Measurements from ENCODE around the gene ESRRA.
A peak's percentile ranks its signal among the peaks of the same experiment; 100 is the strongest.

ESRRA gene

DNA sequence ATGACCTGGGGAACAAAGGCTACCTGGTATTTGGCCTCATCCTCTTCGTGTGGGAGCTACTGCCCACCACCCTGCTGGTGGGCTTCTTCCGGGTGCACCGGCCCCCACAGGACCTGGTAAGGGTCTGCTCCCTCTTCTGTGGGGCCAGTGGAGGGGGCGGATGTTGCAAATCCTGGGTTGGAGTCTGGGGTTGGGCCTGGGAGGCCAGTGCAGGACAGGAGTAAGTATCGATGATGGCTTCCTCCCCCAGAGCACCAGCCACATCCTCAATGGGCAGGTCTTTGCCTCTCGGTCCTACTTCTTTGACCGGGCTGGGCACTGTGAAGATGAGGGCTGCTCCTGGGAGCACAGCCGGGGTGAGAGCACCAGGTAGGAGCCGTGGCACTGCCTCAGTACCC is 17.0 kb upstream of the ESRRA start:
- H3K23ac ChIP-seq (ENCODE audit: low read length) = no peak overlapping the region
- no peak overlapping the region for H3K4ac ChIP-seq (ENCODE audit: low read depth, low read length)
- H3K36me3 ChIP-seq (ENCODE audit: control insufficient read depth in 1 of 2, insufficient read depth in 2 of 2, low read length in 2 of 2) = peaks cover 6 to 11% of the 10 kb centered on the region in 2 experiments
- H3K9me3 ChIP-seq (ENCODE audit: insufficient read depth, low read depth, low read length) = peaks cover 3% of the 10 kb centered on the region
- peaks cover 31% of the 10 kb centered on the region for H3K27me3 ChIP-seq (ENCODE audit: insufficient read depth, low read length)
- no peak overlapping the region for H4K91ac ChIP-seq (ENCODE audit: low read depth, low read length)
- no peak overlapping the region for H3K4me2 ChIP-seq (ENCODE audit: low read length)
- no peak overlapping the region for H2BK120ac ChIP-seq (ENCODE audit: insufficient read depth, low read length, poor library complexity)
- no peak overlapping the region for H2BK5ac ChIP-seq (ENCODE audit: low read depth, low read length, poor library complexity)
- H4K12ac ChIP-seq (ENCODE audit: low read depth, low read length) = no peak overlapping the region
- no peak overlapping the region for H4K8ac ChIP-seq (ENCODE audit: low read depth, low read length)
- no peak overlapping the region for H2AK5ac ChIP-seq (ENCODE audit: low read length)
- H3K18ac ChIP-seq (ENCODE audit: low read length) = no peak overlapping the region
- H3K27ac ChIP-seq (ENCODE audit: low read depth, low read length) = no peak overlapping the region
- H3K79me1 ChIP-seq (ENCODE audit: low read length) = peaks cover 14% of the 10 kb centered on the region
- H3K4me1 ChIP-seq (ENCODE audit: control insufficient read depth in 1 of 2, insufficient read depth in 2 of 2, low read length in 2 of 2) = peaks cover 16 to 22% of the 10 kb centered on the region in 2 experiments
- no peak overlapping the region for H2AFZ ChIP-seq (ENCODE audit: insufficient read depth, low read length, poor library complexity)
- no peak for DNase-seq
- no peak overlapping the region for H3K4me3 ChIP-seq (ENCODE audit: low read depth, low read length)
- WGBS (ENCODE audit: extremely low coverage, insufficient coverage, insufficient read length) = no CpG with 5 or more reads among the region's 9 CpGs
- no peak overlapping the region for H3K14ac ChIP-seq (ENCODE audit: low read length)
- H2BK12ac ChIP-seq (ENCODE audit: low read length) = no peak overlapping the region
- no peak overlapping the region for H3K9ac ChIP-seq (ENCODE audit: low read length)
- H3K79me2 ChIP-seq (ENCODE audit: control insufficient read depth, insufficient read depth, low read length, poor library complexity) = peaks cover 7% of the 10 kb centered on the region

DNA sequence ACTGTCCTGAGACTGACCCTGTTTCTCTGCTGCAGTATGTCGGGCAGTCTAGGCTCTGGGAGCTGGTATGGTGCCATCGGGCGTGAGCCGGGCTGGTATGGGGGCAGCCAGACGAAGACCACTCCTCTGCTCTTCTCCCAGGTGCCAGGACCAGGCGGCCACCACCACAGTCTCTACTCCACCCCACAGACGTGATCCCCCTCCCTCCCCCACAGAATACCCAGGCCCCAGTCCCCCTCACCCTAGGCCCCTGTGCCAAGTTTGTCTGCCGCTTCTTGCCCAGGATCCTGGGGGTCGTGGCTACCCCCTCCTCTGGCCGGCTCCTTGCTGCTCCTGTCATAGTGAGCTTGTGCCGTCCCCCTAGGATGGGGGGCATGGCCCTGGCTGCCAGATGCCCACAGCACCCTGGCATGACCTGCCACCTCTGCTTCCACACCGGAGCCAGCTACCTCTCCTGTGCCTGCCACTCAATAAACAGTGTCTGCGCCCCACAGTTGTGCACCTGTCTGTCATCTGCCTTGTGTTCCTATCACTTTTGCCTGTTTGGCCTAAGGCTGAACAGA is 16.2 kb upstream of the ESRRA start:
- Histone ChIP-seq H3K27ac (ENCODE audit: low read depth, low read length) (no peak overlapping the region), H3K79me2 (ENCODE audit: control insufficient read depth, insufficient read depth, low read length, poor library complexity) (peaks cover 6% of the 10 kb centered on the region), H3K9me3 (ENCODE audit: insufficient read depth, low read depth, low read length) (peaks cover 5% of the 10 kb centered on the region), H2AK5ac (ENCODE audit: low read length) (no peak overlapping the region), H3K4me3 (ENCODE audit: low read depth, low read length) (no peak overlapping the region), H4K8ac (ENCODE audit: low read depth, low read length) (no peak overlapping the region), H4K91ac (ENCODE audit: low read depth, low read length) (no peak overlapping the region), H2BK5ac (ENCODE audit: low read depth, low read length, poor library complexity) (no peak overlapping the region), H2BK120ac (ENCODE audit: insufficient read depth, low read length, poor library complexity) (no peak overlapping the region), H3K27me3 (ENCODE audit: insufficient read depth, low read length) (peaks cover 34% of the 10 kb centered on the region), H3K36me3 (ENCODE audit: control insufficient read depth in 1 of 2, insufficient read depth in 2 of 2, low read length in 2 of 2) (peaks cover 6 to 11% of the 10 kb centered on the region in 2 experiments), H3K4ac (ENCODE audit: low read depth, low read length) (no peak overlapping the region), H3K9ac (ENCODE audit: low read length) (no peak overlapping the region), H2BK12ac (ENCODE audit: low read length) (no peak overlapping the region), H3K18ac (ENCODE audit: low read length) (no peak overlapping the region), H2AFZ (ENCODE audit: insufficient read depth, low read length, poor library complexity) (no peak overlapping the region), H4K12ac (ENCODE audit: low read depth, low read length) (no peak overlapping the region), H3K4me1 (ENCODE audit: control insufficient read depth in 1 of 2, insufficient read depth in 2 of 2, low read length in 2 of 2) (peaks cover 12 to 16% of the 10 kb centered on the region in 2 experiments), H3K79me1 (ENCODE audit: low read length) (peaks cover 14% of the 10 kb centered on the region), H3K23ac (ENCODE audit: low read length) (no peak overlapping the region), H3K4me2 (ENCODE audit: low read length) (no peak overlapping the region), H3K14ac (ENCODE audit: low read length) (no peak overlapping the region)
- no peak for DNase-seq
- no CpG with 5 or more reads among the region's 13 CpGs for WGBS (ENCODE audit: extremely low coverage, insufficient coverage, insufficient read length)

DNA sequence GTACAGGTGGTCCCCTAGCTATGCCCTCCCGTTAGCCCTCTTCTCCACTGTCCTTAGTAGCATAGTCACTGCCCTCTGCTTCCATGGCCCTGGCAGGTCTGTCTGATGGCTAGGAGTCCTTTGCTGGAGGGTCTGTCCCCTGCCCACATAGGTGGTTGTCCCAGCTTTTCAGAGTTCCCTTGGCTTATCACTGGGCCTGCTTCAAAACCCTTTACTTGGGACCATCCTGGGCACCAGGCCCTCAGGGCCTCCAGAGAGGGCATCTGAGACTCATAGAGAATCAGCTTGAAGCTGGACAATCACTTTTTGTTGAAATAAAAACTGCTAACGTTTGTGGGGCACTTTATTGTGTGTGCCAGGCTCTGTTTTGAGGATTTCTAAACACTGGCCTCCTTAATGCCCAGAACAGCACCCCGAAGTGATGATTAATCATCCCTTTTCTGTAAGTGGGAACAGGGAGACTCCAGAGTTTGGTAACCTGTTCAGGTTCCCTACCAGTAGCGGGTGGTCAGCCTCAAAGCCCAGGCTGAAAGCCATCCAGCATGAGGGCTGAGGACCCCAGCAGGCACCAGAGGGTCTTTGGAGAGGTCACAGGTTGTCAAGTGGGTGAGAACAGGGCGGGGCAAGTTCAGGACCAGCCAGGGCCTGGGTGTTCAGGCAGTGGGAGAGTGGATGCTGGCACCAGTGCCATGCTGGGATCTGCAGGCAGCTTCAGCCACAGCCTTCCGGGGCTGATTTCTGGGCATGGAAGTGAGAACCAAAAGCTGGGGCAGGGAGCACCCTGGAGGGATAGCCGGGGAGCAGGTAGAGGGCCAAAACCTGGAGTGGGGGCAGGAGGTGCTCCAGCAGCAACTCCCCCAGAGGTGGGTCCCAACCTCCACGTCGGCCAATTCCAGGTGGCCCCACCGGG is 14.7 kb upstream of the ESRRA start:
- Histone ChIP-seq H3K4me2 (ENCODE audit: low read length) (no peak overlapping the region), H3K79me2 (ENCODE audit: control insufficient read depth, insufficient read depth, low read length, poor library complexity) (peaks cover 3% of the 10 kb centered on the region), H3K14ac (ENCODE audit: low read length) (no peak overlapping the region), H2BK5ac (ENCODE audit: low read depth, low read length, poor library complexity) (no peak overlapping the region), H3K27me3 (ENCODE audit: insufficient read depth, low read length) (peaks cover 44% of the 10 kb centered on the region), H3K4me1 (ENCODE audit: control insufficient read depth in 1 of 2, insufficient read depth in 2 of 2, low read length in 2 of 2) (peaks cover 10 to 14% of the 10 kb centered on the region in 2 experiments), H3K36me3 (ENCODE audit: control insufficient read depth in 1 of 2, insufficient read depth in 2 of 2, low read length in 2 of 2) (peaks cover 6 to 11% of the 10 kb centered on the region in 2 experiments), H2AK5ac (ENCODE audit: low read length) (no peak overlapping the region), H3K9me3 (ENCODE audit: insufficient read depth, low read depth, low read length) (peaks cover 5% of the 10 kb centered on the region), H3K4me3 (ENCODE audit: low read depth, low read length) (no peak overlapping the region), H2BK120ac (ENCODE audit: insufficient read depth, low read length, poor library complexity) (no peak overlapping the region), H3K9ac (ENCODE audit: low read length) (no peak overlapping the region), H4K12ac (ENCODE audit: low read depth, low read length) (no peak overlapping the region), H3K4ac (ENCODE audit: low read depth, low read length) (no peak overlapping the region), H4K91ac (ENCODE audit: low read depth, low read length) (no peak overlapping the region), H3K23ac (ENCODE audit: low read length) (no peak overlapping the region), H4K8ac (ENCODE audit: low read depth, low read length) (no peak overlapping the region), H2BK12ac (ENCODE audit: low read length) (no peak overlapping the region), H3K27ac (ENCODE audit: low read depth, low read length) (no peak overlapping the region), H3K18ac (ENCODE audit: low read length) (no peak overlapping the region), H3K79me1 (ENCODE audit: low read length) (peaks cover 3% of the 10 kb centered on the region), H2AFZ (ENCODE audit: insufficient read depth, low read length, poor library complexity) (no peak overlapping the region)
- WGBS (ENCODE audit: extremely low coverage, insufficient coverage, insufficient read length) = no CpG with 5 or more reads among the region's 10 CpGs
- DNase-seq = no peak

DNA sequence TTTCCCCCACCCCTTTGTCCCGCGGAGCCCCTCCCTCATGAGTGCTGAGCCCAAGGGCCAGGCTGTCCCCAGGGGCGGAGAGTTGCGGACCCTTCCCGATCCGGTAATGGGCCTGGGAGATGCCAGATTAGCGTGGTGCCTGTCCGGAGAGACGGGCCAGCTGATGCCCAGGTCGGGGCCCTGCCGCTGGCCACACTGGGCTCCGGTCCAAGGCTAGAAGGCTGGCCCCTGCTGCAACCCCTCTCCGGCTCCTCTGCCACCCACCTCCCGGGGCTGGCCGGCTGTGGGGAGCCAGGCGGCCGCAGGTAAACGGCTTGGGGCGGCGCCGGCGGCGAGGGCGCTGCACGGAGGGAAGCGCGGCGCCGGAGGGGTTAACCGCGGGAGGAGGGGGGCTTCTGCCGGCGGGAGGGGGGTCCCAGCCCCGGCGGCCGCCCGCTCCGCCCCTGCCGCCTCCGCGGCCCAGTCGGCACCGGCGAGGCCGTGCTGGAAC is 14.0 kb upstream of the ESRRA start, which contains the start of gene KCNK4:
Gene KCNK4 (plus strand): TSS at position 41 of the 490 bp plus-strand sequence. CDS start 1,717 bp downstream, outside the sequence.
- Histone ChIP-seq H2AFZ (ENCODE audit: insufficient read depth, low read length, poor library complexity) (no peak within 1 kb of the TSS), H3K14ac (ENCODE audit: low read length) (no peak within 1 kb of the TSS), H2AK5ac (ENCODE audit: low read length) (no peak within 1 kb of the TSS), H3K4me2 (ENCODE audit: low read length) (peak within 1 kb of the TSS; percentile 43), H3K18ac (ENCODE audit: low read length) (no peak within 1 kb of the TSS), H2BK120ac (ENCODE audit: insufficient read depth, low read length, poor library complexity) (no peak within 1 kb of the TSS), H2BK5ac (ENCODE audit: low read depth, low read length, poor library complexity) (no peak within 1 kb of the TSS), H3K23ac (ENCODE audit: low read length) (no peak within 1 kb of the TSS), H3K79me2 (ENCODE audit: control insufficient read depth, insufficient read depth, low read length, poor library complexity) (no peaks in the 10 kb centered on the region), H2BK12ac (ENCODE audit: low read length) (no peak within 1 kb of the TSS), H3K36me3 (ENCODE audit: control insufficient read depth in 1 of 2, insufficient read depth in 2 of 2, low read length in 2 of 2) (peaks cover 6 to 11% of the 10 kb centered on the region in 2 experiments), H3K4ac (ENCODE audit: low read depth, low read length) (no peak within 1 kb of the TSS), H3K27ac (ENCODE audit: low read depth, low read length) (no peak within 1 kb of the TSS), H3K4me3 (ENCODE audit: low read depth, low read length) (peak within 1 kb of the TSS; percentile 4), H4K91ac (ENCODE audit: low read depth, low read length) (no peak within 1 kb of the TSS), H3K4me1 (ENCODE audit: control insufficient read depth in 1 of 2, insufficient read depth in 2 of 2, low read length in 2 of 2) (peaks cover 6 to 9% of the 10 kb centered on the region in 2 experiments), H3K9me3 (ENCODE audit: insufficient read depth, low read depth, low read length) (peaks cover 5% of the 10 kb centered on the region), H3K9ac (ENCODE audit: low read length) (no peak within 1 kb of the TSS), H3K27me3 (ENCODE audit: insufficient read depth, low read length) (peaks cover 51% of the 10 kb centered on the region), H4K12ac (ENCODE audit: low read depth, low read length) (no peak within 1 kb of the TSS), H3K79me1 (ENCODE audit: low read length) (no peaks in the 10 kb centered on the region), H4K8ac (ENCODE audit: low read depth, low read length) (no peak within 1 kb of the TSS)
- DNase-seq = no peak
- no CpG with 5 or more reads among the region's 45 CpGs for WGBS (ENCODE audit: extremely low coverage, insufficient coverage, insufficient read length)
